B cell (primary cell): ENCODE data around the gene IRGQ. TPM values are rescaled to one million over a fixed set of nuclear protein-coding genes. Genes with fewer than 3 reads are reported as not detected.
A peak's percentile ranks its signal among the peaks of the same experiment; 100 is the strongest.

Experiments used
- ATAC-seq: fragments of 200-7000 bp; cut with Tn5 transposase; one replicate; pipeline ENCODE4 v1.10.0; 2021; ENCODE audit warnings: low read depth, mild to moderate bottlenecking, moderate number of reproducible peaks, moderate library complexity
- CTCF ChIA-PET: fragments of 350-600 bp; sonication (Branson Sonifier 250); formaldehyde crosslinking; loops from one replicate; lab custom pipeline; 2021; ENCODE audit warnings: antibody characterized with exemption, inconsistent platforms; lab: Charles Lee
- POLR2A ChIA-PET: fragments of 350-600 bp; sonication (Branson Sonifier 250); formaldehyde crosslinking; loops from one replicate; lab custom pipeline; 2021; ENCODE audit warnings: antibody characterized with exemption; lab: Charles Lee
- DNase-seq: peaks from one replicate; pipeline ENCODE4 v3.0.0; 2013
- H2AFZ ChIP-seq: 2 replicates; pipeline ENCODE4 v1.6.1; 2012; ENCODE audit warnings: mild to moderate bottlenecking, low read depth, low read length; ENCODE audit not compliant: insufficient read depth, poor library complexity, severe bottlenecking
- H3K27ac ChIP-seq, 2 donors: 1 replicate in 1 of 2; 2 replicates in 1 of 2; pipeline ENCODE4 v1.5.1; 2012 to 2013; ENCODE audit warnings: low read length in 2 of 2, mild to moderate bottlenecking in 2 of 2, moderate library complexity in 1 of 2
- H3K27me3 ChIP-seq, 4 experiments: fragments of 200-600 bp in 1 of 4; sonication (generic) in 1 of 4; replicated peaks in 1 of 4; 1 replicate in 2 of 4; 2 replicates in 2 of 4; pipeline versions ENCODE4 v1.6.1 to v1.7.0; 2013 to 2016; ENCODE audit warnings: low read length in 3 of 4, mild to moderate bottlenecking in 2 of 4, mixed read lengths in 1 of 4, moderate library complexity in 1 of 4; ENCODE audit not compliant: insufficient read depth in 4 of 4, control insufficient read depth in 3 of 4; ENCODE audit errors: control extremely low read depth in 1 of 4
- H3K36me3 ChIP-seq, 2 experiments: replicated peaks in 1 of 2; 1 replicate in 1 of 2; 2 replicates in 1 of 2; pipeline versions ENCODE4 v1.6.1 to v1.7.1; 2013; ENCODE audit warnings: low read length in 1 of 2; ENCODE audit not compliant: insufficient read depth in 2 of 2, control insufficient read depth in 1 of 2; ENCODE audit errors: control extremely low read depth in 1 of 2, extremely low read depth in 1 of 2
- H3K4me1 ChIP-seq, 2 donors: fragments of 200-600 bp in 1 of 2; sonication (generic) in 1 of 2; 1 replicate in 1 of 2; 2 replicates in 1 of 2; pipeline versions ENCODE4 v1.5.1 to v1.6.1; 2013 to 2017; ENCODE audit warnings: low read length in 2 of 2; ENCODE audit not compliant: control insufficient read depth in 2 of 2, insufficient read depth in 2 of 2
- H3K4me2 ChIP-seq: replicated peaks from 2 replicates; pipeline ENCODE3; 2012; ENCODE audit warnings: mild to moderate bottlenecking, low read depth, low read length; ENCODE audit not compliant: poor library complexity, severe bottlenecking
- H3K4me3 ChIP-seq, 5 experiments: fragments of 200-600 bp in 1 of 5; sonication (generic) in 1 of 5; 1 replicate in 3 of 5; 2 replicates in 2 of 5; pipeline versions ENCODE4 v1.5.1 to v1.7.0; 2011 to 2016; ENCODE audit warnings: low read length in 4 of 5, mild to moderate bottlenecking in 4 of 5, low read depth in 2 of 5, control low read depth in 1 of 5, moderate library complexity in 1 of 5; ENCODE audit not compliant: insufficient read depth in 1 of 5; ENCODE audit errors: control extremely low read depth in 1 of 5, extremely low read depth in 1 of 5
- H3K79me2 ChIP-seq: fragments of 200-600 bp; sonication (generic); one replicate; pipeline ENCODE4 v1.6.0; 2016; ENCODE audit warnings: low read length; ENCODE audit not compliant: control insufficient read depth, insufficient read depth
- H3K9ac ChIP-seq: fragments of 200-600 bp; sonication (generic); 2 replicates; pipeline ENCODE4 v1.6.1; 2017; ENCODE audit warnings: mild to moderate bottlenecking, low read length, moderate library complexity
- H3K9me3 ChIP-seq, 3 donors: one replicate each; pipeline versions ENCODE4 v1.6.1 to v1.7.1; 2013; ENCODE audit warnings: low read length in 2 of 3; ENCODE audit not compliant: control insufficient read depth in 2 of 3, insufficient read depth in 1 of 3; ENCODE audit errors: control extremely low read depth in 1 of 3
- H4K20me1 ChIP-seq: 2 replicates; pipeline ENCODE4 v1.6.0; 2012; ENCODE audit warnings: mild to moderate bottlenecking, low read length; ENCODE audit not compliant: insufficient read depth, control insufficient read depth, poor library complexity, severe bottlenecking
- H3K27ac Mint-ChIP-seq: one replicate; pipeline ENCODE4 v1.8.0; 2021; ENCODE audit warnings: mixed read lengths
- H3K27me3 Mint-ChIP-seq: one replicate; pipeline ENCODE4 v1.8.0; 2021; ENCODE audit warnings: mixed read lengths
- H3K4me1 Mint-ChIP-seq: one replicate; pipeline ENCODE4 v1.8.0; 2021; ENCODE audit warnings: mixed read lengths
- H3K4me3 Mint-ChIP-seq: one replicate; pipeline ENCODE4 v1.8.0; 2021; ENCODE audit warnings: mixed read lengths
- H3K9me3 Mint-ChIP-seq: one replicate; pipeline ENCODE4 v1.8.0; 2022; ENCODE audit warnings: mixed read lengths; ENCODE audit not compliant: insufficient read depth
- CTCF ChIP-seq: fragments of 200-600 bp; IDR thresholded peaks from one replicate; pipeline ENCODE4 v1.8.0; 2022; ENCODE audit warnings: antibody characterized with exemption, mild to moderate bottlenecking
- EZH2 ChIP-seq: IDR thresholded peaks from 2 replicates; pipeline ENCODE4 v1.6.1; 2012; ENCODE audit warnings: borderline replicate concordance, low read depth, mild to moderate bottlenecking, moderate library complexity, low read length; ENCODE audit not compliant: insufficient read depth, poor library complexity, severe bottlenecking
- WGBS: methylation state at CpG from one replicate; pipeline ENCODE4 v1.1.5; 2013; ENCODE audit warnings: missing lambda C conversion rate; ENCODE audit not compliant: insufficient coverage; 5-methylcytosine and 5-hydroxymethylcytosine counted together
- intact Hi-C: fragments of 100-400 bp; cut with micrococcal nuclease; formaldehyde crosslinking; loops from one replicate; pipeline ENCODE4 v1.10.0; 2022
- polyA minus RNA-seq: library from RNA; depleted of rRNA, polyadenylated mRNA; stranded (reverse); fragments of >200 nt; gene quantifications from 2 replicates; pipeline ENCODE4 v1.2.3, GENCODE V29; 2012
- polyA plus RNA-seq: library from polyadenylated mRNA; depleted of rRNA; stranded (reverse); fragments of >200 nt; gene quantifications from 2 replicates; pipeline ENCODE4 v1.2.3, GENCODE V29; 2012
- total RNA-seq, 2 donors: library from RNA; stranded (reverse); fragments of 120-200 nt in 1 of 2; gene quantifications; 1 replicate in 1 of 2; 2 replicates in 1 of 2; pipeline versions ENCODE4 v1.2.3 to v1.2.4, GENCODE V29; 2013 to 2022

Gene IRGQ
- total RNA-seq (20.3 and 20.5 TPM in 2 replicates), polyA plus RNA-seq (22.6 and 89.6 TPM in 2 replicates), polyA minus RNA-seq (27.6 and 43.0 TPM in 2 replicates)
- total RNA-seq (2013): 6.2 TPM

- Mint-ChIP-seq H3K27me3 (no peaks in the 10 kb centered on the region), H3K9me3 (no peaks in the 10 kb centered on the region), H3K27ac (peak within 1 kb of the TSS; percentile 99), H3K4me3 (peak within 1 kb of the TSS; percentile 98), H3K4me1 (peaks cover 43% of the 10 kb centered on the region)
- Histone ChIP-seq H4K20me1 (peaks cover 5% of the 10 kb centered on the region), H3K79me2 (peaks cover 61% of the 10 kb centered on the region), H3K36me3 (peaks cover 0 to 34% of the 10 kb centered on the region in 2 experiments), H3K4me3 (peak within 1 kb of the TSS; percentile 61 to 88 (median 73)), H3K9me3 (no peaks in the 10 kb centered on the region), H3K4me1 (peaks cover 16 to 38% of the 10 kb centered on the region in 2 donors), H3K27me3 (no peaks in the 10 kb centered on the region), H2AFZ (peak within 1 kb of the TSS; percentile 87), H3K9ac (peak within 1 kb of the TSS; percentile 74), H3K27ac (peak within 1 kb of the TSS; percentile 95 to 97), H3K4me2 (peak within 1 kb of the TSS; percentile 79)
- under 1% methylated on average over 59 of the region's 60 CpGs for WGBS
- ChIA-PET POLR2A (interaction anchor here (0.8 to 2.2 kb wide), 6 partner anchors 10 to 41 kb away, joined by 3 to 15 read pairs (median 3); partner anchors contain the start of genes PINLYP and XRCC1), CTCF (interaction anchor here (0.7 to 7.5 kb wide), 16 partner anchors 19 to 164 kb away, joined by 3 to 126 read pairs (median 4); partner anchors contain the start of genes PINLYP and XRCC1)
- TF ChIP-seq CTCF (no peak), EZH2 (no peak)
- DNase-seq (peak; percentile 100), ATAC-seq (peak; percentile 88)
- intact Hi-C loops: loop anchor here (1.0 kb wide), 7 partner anchors 21 to 158 kb away; partner anchors contain the start of genes PINLYP, SMG9, XRCC1 and ZNF428
These were observed at the start of gene IRGQ, which contains the start of gene ZNF576 for GRCh38 chr19:43595999-43596841. IRGQ (minus strand) TSS chr19:43596134; CDS start chr19:43595338, 796 bp downstream. ZNF576 (plus strand) TSS chr19:43596595; CDS start chr19:43597109, 514 bp downstream.
